AML-193 (cell line): Measurements from ENCODE around the gene GALNT14.

Experiments used
- DNase-seq, 2 experiments: peaks; one replicate each; lab custom pipeline; 2025; lab: John Stamatoyannopoulos, UW

The GALNT14 gene

GRCh38 chr2:30888852-30889409, 249.3 kb downstream of the GALNT14 start:
- no peak for DNase-seq

DNA sequence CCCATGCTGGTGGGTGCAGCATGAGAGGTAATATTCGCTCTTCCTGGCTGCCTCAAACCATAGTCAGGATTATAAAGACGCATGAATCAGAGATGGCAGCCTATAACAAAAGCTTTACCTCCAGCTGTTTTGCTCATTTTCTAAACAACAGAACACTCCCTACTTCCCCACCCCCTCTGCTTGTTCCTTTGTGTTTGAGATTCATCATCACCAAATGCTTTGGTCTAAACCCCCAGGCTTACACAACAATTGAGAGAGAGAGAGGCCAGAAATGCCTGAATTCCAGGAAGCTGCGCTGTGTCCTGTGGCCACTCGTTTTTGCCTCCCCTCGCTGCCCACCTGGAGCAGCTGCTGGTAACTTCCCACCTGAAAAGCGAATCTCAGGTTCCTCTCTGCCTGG, 252.2 kb downstream of the GALNT14 start:
- no peak for DNase-seq

DNA sequence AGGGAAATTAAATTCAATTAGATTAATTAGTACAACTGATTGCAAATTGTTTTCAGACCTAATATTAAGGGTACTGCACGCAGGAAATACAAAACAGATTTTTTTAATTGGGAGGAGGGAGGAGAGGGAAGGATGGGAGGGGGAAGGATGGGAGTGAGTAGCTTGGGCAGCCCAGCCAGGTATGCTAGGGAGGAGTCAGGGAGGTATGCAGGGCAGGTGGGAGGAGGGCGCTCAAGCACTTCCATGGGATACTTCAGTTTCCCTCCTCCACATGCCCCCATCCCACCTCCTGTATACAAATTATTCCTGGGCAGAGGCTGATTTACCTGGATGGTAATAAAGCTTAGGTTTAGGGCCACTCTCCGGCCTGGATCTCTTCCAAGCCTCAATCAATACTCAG, 254.4 kb downstream of the GALNT14 start:
- DNase-seq: no peak

DNA sequence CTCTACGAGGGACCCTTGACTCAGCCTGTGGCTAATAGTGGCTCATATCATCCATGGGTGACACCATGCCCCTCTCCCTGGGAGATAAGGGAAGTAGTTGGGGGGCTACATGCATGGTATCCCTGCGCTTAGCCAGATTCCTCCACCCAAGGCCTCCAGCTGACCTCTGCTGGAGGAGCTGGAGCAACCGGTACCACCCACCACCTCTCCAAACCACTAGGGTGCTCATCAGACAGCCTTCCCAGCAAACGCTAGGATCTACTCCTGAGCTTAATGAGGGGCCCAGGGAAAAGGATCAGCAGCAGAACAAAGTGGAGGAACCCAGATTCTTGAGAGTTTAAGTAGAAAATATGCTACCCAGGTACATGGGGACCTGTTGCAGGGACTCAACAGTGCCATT, 255.1 kb downstream of the GALNT14 start:
- no peak for DNase-seq

DNA sequence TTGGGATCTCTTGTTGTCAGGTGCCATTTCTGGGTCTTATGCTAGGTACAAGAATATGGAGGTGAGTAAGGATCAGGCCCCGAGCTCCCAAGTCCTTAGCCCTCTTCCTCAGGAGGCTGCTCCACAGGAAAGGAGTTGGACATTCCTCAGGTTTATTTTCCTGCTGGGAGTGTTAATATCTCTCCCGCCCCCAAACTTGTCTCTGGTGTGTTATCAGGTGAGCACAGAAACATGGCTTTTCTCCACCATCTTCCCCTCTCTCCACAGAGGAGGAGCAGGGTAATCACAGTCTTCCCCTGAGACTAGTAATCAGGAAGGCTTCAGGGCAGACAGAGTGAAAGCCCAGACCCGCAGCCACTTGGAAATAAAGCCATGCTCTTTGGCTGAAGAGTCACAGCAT, 257.7 kb downstream of the GALNT14 start:
- DNase-seq: no peak

DNA sequence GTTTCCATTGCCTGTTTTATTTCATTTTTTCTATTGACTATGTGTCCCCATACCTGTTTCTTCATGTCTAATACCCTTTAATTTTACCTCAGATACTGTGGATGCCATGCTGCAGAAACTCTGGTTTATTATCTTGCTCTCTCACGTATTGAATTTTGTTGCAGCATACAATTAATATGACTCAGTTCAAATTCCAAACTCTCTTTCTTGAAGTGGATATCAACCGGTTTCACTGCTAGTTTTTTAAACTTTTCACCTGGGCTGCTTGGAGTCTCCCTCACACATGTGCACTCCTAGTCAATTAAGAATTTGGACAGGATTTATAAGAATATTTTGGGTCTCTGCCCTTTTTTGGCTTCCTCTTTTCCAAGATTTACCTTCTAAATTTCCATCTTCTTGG, 260.4 kb downstream of the GALNT14 start:
- no peak for DNase-seq

DNA sequence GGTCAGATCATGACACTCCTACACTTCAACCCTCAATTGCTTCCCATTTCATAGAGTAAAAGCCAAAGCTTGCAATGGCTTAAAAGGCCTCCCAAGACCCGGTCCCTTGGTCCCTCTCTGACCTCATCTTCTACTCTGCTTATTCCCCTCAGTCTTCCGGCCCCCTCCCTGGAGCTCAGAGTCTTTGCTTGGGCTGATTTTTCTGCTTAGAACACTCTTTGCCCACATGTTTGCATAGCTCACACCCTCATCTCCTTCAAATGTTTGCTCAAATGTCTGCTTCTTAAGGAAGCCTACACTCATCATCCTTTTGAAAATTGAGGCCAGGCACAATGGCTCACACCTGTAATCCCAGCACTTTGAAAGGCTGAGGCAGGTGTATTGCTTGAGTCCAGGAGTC, 265.4 kb downstream of the GALNT14 start:
- no peak for DNase-seq

- DNase-seq: no peak
These were observed 266.1 kb downstream of the GALNT14 start for GRCh38 chr2:30871980-30872789.

DNA sequence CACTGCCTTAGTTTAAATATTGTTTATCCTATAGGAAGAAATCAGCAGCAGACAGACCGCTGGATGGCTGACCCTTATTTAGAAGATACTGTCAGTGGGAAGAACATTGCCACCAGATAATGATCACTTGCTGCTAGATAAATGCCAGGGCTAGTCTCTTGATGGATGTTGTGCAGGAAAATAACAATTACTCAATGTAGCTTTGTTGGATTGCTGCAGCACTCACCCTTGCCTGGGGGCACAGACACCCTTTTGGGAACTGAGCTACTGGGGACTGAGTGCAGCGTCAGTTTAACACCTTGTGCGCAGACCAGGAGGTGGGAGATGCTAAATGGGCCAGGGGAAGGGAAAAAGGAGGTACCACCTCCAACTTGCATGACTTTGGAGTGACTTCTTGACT, 266.8 kb downstream of the GALNT14 start:
- DNase-seq: no peak

- DNase-seq: no peak
These were observed 268.3 kb downstream of the GALNT14 start for GRCh38 chr2:30869988-30870387.

DNA sequence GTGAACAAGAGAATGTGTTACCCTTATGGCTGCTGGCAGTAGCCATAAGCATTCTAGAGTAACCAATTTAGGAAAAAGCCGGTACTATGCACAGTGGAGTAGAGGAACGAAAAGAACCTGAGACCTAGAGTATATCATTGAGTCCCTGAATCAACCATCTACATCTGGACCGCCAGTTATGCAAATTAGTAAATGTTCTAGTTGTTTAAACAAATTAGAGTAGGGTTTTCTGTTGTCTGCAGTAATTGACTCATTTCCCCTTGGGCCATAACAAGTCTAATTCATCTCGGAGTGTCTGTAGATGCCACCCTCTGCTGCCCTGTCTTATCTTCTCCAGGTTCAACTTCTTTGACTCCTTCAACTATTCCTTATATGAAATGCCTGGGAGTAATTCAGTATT, 270.9 kb downstream of the GALNT14 start:
- no peak for DNase-seq

- DNase-seq: peak; percentile 52 to 64
These were observed 271.3 kb downstream of the GALNT14 start for GRCh38 chr2:30866974-30867373.

- peak; percentile 57 to 81 for DNase-seq
These were observed 272.2 kb downstream of the GALNT14 start for GRCh38 chr2:30865892-30866681.

GRCh38 chr2:30865243-30865642, 273.0 kb downstream of the GALNT14 start:
- no peak for DNase-seq

- DNase-seq: peak; percentile 61 to 72
These were observed 276.1 kb downstream of the GALNT14 start for GRCh38 chr2:30862054-30862651.

GRCh38 chr2:30860726-30861125, 277.5 kb downstream of the GALNT14 start:
- DNase-seq: no peak
